ENCODE results near the gene CARS2.

DNA sequence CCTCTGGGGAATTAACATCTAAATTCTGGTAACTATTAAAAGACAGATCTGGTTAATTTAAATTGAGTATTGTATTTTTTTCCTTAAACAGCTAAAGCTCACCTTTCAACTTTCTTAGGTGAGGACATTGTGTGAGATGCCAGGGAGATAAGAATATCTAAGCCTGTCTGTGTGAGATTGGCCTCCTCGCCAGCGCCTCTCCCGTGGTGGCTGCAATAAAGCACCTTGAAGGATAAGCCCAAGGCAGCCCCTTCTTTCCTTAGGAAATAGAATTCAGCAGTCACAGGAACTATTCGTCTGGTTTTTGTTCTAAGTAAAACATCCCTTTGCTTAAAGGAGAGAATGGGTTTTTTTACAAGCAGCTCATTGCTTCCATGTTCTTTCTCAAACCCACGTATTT lies 66.0 kb downstream of the CARS2 start:
- no peak for TF ChIP-seq POLR2A (IDR thresholded peaks at IDR 0.05)
- no peak for TF ChIP-seq EP300 (IDR thresholded peaks at IDR 0.05)
- TF ChIP-seq, protein P1, sequence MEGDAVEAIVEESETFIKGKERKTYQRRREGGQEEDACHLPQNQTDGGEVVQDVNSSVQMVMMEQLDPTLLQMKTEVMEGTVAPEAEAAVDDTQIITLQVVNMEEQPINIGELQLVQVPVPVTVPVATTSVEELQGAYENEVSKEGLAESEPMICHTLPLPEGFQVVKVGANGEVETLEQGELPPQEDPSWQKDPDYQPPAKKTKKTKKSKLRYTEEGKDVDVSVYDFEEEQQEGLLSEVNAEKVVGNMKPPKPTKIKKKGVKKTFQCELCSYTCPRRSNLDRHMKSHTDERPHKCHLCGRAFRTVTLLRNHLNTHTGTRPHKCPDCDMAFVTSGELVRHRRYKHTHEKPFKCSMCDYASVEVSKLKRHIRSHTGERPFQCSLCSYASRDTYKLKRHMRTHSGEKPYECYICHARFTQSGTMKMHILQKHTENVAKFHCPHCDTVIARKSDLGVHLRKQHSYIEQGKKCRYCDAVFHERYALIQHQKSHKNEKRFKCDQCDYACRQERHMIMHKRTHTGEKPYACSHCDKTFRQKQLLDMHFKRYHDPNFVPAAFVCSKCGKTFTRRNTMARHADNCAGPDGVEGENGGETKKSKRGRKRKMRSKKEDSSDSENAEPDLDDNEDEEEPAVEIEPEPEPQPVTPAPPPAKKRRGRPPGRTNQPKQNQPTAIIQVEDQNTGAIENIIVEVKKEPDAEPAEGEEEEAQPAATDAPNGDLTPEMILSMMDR (IDR thresholded peaks at IDR 0.05), result no peak

All from sigmoid colon (tissue), 4 donors.